ENCODE data around the gene GPR157.
"Not testable (repeated sequence)": the region's sequence is repeated elsewhere in the genome, so short reads cannot be mapped to it uniquely, and the experiment has no call there.

GPR157 gene

DNA sequence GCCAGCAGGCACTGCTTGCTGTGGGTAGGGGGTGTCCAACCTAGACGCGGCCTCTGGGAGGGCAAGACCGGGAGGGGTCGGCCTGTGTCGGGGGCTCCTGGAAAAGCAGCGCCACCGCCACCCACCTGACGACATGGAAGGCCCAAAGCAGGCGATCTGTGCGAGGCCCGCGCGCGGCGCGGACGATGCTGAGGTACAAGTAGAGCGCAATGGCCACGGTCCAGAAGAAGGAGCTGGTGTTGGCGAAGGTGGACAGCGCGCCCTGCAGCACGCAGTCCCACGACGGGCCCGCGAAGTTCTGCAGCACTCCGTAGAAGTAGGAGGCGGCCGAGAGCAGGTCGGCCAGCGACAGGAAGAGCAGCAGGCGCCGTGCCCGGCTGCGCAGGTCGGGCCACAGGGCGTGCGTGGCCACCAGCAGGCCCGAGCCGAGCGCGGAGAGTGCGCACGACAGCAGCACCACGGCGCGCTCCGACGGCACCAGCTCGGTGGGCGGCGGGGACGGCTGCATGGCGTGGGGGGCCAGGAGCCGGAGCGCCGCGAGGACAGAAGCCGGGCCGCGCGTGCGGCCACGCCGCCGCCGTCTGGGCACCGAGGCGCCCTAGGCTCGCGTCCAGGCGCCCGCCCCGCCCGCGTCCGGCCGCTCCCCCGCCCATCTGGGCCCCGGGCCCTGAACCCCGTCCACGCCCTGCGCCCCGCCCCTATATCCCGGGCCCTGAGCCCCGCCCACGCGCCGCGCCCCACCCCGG lies at the start of gene GPR157:
TSS of gene GPR157 (minus strand) at position 583 of the 746 bp plus-strand sequence. CDS start at position 508, 75 bp downstream.
- peak; percentile 42 for DNase-seq

DNA sequence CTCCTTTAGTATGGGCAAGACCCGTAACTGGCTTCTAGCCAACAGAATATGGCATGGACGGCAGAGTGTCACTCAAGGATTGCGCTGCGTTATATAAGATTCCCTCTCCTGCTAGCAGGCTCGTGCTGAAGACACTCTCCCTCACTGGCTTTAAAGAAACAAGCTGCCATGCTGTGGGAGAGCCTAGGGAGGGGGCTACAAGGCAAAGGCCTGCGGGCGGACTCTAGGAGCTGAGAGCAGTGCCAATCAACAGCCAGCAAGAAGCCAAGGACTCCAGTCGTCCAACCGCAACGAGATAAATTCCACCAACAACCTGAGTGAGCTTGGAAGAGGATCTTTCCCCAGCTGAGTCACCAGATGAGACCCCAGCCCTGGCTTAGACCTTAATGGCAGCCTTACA lies 45.9 kb upstream of the GPR157 start:
- DNase-seq, result no peak

DNA sequence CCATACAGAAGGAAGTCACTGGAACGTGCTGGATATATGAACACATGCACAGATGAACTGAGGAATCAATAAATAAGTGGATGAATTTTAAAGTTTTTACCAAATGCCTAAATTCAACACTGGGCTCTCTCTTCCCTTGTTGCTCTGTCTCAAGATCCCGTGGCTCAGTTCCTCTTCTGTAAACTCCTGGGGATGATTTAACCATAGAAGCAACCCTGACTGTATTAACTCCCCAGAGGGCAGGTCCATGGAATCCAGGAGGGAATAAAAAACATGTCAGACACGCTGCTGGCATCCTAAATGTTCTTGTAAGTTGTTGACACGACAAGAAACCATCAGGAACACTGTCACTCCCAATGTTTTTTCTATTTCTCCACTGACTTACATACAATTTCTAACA lies 45.3 kb upstream of the GPR157 start:
- DNase-seq, result no peak

- DNase-seq, result no peak
Observed at GRCh38 chr1:9169601-9170137, 40.8 kb upstream of the GPR157 start.

- DNase-seq, result no peak
Observed at GRCh38 chr1:9167638-9168037, 38.7 kb upstream of the GPR157 start.

DNA sequence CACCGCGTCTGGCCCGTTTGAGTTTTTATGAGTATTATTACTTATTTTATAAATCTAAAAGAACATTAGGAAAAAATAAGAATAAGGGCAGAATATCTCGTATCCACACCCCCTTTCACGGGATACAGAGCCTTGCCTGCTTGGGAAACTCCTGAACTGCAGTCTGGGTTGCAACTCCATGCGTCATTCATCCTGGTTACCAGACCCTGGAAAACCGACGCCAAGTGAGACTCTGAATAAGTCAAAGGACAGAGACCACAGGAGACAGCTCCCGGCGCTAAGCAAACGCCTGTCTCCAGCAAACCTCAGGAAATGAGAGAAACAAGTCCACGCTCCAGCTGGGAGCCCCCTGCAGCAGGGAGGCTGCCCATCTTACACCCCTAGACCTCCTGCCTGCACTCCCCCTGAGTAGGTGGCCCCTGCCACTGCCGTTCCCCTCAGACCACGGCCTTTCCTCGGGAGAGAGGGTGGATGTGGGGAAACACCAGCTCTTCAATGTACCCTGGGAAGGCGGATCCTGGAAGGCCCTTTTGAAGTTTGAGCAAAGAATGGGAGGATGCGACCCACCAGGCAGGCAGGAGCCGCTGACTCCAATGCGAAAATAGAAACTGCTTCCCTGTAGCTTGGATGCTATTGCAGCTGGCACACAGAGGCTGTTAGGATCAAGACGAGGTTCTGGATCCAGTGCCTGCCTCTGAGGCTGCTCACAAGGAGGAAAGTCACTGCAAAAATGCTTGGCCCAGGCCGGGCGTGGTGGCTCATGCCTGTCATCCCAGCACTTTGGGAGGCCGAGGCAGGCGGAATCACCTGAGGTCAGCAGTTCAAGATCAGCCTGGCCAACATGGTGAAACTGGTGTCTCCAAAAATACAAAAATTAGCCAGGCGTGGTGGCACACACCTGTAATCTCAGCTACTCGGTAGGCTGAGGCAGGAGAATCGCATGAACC lies 37.7 kb upstream of the GPR157 start:
- DNase-seq, result no peak

- no peak for DNase-seq
Observed at GRCh38 chr1:9165396-9165795, 36.5 kb upstream of the GPR157 start.

- DNase-seq, result no peak
Observed at GRCh38 chr1:9164919-9165318, 36.0 kb upstream of the GPR157 start.

DNA sequence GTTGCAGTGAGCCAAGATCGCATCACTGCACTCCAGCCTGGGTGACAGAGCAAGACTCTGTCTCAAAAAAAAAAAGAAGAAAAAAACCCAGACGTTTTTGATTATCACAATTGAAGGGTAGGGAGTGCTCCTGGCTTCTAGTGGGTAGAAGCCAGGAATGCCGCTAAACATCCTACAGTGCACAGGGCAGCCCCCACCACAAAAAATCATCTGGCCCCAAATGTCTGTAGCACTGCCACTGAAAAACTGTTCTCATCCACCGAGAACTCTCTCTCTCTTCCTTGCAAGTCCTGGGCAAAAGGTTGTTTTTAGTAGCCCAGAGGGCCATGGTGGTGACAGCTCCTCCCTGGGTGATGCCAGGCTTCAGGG lies 35.6 kb upstream of the GPR157 start:
- no peak for DNase-seq

DNA sequence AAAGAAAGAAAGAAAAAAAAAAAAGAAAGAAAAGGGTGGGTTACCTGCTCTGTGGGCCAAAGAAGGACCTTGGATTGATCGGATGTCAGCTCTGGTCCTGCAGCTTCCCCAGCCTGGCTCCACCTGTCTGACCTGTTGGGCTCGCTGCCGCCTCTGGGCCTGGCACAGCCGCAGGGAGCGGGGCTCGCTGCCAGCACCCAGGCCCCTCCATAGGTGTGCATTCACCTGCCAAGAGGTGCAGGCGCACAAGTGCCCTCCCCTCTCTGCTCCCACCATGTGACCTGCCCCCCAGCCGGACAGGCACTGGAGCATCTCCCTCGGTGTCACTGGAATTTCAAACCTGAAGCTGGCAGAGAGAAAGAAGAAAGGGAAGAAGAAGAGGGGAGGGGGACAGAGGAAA lies 33.1 kb upstream of the GPR157 start:
- no peak for DNase-seq

- DNase-seq, result no peak
Observed at GRCh38 chr1:9161342-9161741, 32.4 kb upstream of the GPR157 start.

DNA sequence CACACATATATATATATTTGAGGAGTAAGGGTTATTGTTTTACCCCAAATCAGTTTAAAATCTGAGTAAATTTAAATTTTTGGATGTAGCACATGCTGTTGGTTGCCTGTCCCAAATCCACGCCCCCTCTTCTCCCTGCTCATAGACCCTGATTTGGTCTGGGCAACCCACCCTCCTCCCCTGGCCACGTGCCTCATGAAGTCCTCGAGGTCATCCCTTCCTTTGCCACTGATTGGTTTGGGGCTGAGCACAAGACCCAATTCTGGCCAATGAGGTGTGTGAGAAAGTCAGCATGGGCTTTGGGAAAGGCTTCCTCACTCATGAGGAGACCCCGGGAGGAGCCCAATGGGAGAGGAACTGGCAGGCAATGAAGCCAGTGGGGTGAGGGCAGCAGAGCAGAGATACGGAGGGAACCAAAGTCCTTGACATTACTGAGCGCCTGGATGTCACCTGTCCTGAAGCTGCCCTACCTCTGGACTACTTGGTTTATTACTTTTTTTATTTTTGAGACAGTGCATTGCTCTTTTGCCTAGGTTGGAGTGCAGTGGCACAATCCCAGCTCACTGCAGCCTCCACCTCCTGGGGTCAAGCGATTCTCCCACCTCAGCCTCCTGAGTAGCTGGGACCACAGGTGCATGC lies 31.3 kb upstream of the GPR157 start:
- DNase-seq, result no peak

DNA sequence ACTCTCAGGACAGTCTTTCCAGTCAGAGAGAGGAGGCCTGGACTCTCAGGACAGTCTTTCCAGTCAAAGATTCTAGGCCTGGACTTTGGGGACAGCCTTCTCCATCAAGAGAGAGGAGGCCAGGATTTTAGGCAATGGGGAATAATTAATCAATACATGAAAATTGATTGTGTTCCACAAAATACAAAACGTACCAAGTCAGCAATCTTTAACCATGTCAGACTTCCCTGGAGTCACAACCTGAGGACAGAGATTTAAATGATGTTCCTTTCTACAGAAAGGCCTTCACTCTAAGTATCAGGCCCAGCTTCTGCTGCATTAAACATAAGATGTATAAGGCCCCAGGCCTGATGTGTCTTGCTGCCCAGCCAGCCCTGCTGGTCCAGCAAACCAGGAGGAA lies 27.0 kb upstream of the GPR157 start:
- DNase-seq, result no peak

DNA sequence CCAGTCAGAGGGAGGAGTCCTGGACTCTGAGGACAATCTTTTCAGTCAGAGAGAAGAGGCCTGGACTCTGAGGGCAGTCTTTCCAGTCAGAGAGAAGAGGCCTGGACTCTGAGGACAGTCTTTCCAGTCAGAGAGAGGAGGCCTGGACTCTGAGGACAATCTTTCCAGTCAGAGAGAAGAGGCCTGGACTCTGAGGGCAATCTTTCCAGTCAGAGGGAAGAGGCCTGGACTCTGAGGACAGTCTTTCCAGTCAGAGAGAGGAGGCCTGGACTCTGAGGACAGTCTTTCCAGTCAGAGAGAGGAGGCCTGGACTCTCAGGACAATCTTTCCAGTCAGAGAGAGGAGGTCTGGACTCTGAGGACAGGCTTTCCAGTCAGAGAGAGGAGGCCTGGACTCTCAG lies 26.5 kb upstream of the GPR157 start:
- DNase-seq, result not testable (repeated sequence)

- no peak for DNase-seq
Observed at GRCh38 chr1:9153152-9153551, 24.2 kb upstream of the GPR157 start.

- no peak for DNase-seq
Observed at GRCh38 chr1:9152535-9152934, 23.6 kb upstream of the GPR157 start.

DNA sequence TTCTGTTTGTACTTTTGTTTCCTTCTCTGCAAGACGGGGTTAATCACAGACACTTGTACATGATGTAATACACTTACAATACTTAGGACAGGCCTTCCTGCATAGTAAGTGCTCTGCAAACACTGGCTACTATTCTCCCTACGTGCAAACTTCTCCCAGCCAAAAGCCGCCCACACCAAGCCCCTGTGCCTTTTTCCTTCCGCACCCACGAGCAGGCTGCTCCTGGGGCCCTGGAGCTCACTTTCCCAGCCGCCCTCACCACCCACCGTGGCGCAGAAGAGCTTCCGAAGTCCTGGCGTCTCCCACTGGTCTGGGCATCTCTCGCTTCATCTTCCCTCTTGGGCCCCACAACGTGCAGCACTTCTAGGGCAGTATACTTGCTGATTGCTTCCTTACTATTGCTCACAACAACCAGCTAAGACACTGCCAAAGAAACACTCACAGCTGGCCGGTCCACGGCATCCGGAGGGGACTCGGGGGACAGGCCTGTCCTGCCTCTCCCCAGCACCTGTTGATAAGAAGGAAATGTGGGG lies 22.5 kb upstream of the GPR157 start:
- DNase-seq, result no peak

GRCh38 chr1:9150582-9151327 lies 21.9 kb upstream of the GPR157 start:
- DNase-seq, result no peak

- no peak for DNase-seq
Observed at GRCh38 chr1:9149837-9150581, 21.1 kb upstream of the GPR157 start.

- DNase-seq, result no peak
Observed at GRCh38 chr1:9149151-9149550, 20.2 kb upstream of the GPR157 start.

GRCh38 chr1:9146156-9146555 lies 17.3 kb upstream of the GPR157 start:
- DNase-seq, result no peak

- DNase-seq, result no peak
Observed at GRCh38 chr1:9145714-9146113, 16.8 kb upstream of the GPR157 start.
